ENCODE data around the gene ARHGEF40. TPM values are rescaled to one million over a fixed set of nuclear protein-coding genes. Genes with fewer than 3 reads are reported as not detected.
A peak's percentile ranks its signal among the peaks of the same experiment; 100 is the strongest.

The ARHGEF40 gene
- polyA plus RNA-seq, 4 donors = 2.2 to 26.1 (median 7.2) TPM

DNA sequence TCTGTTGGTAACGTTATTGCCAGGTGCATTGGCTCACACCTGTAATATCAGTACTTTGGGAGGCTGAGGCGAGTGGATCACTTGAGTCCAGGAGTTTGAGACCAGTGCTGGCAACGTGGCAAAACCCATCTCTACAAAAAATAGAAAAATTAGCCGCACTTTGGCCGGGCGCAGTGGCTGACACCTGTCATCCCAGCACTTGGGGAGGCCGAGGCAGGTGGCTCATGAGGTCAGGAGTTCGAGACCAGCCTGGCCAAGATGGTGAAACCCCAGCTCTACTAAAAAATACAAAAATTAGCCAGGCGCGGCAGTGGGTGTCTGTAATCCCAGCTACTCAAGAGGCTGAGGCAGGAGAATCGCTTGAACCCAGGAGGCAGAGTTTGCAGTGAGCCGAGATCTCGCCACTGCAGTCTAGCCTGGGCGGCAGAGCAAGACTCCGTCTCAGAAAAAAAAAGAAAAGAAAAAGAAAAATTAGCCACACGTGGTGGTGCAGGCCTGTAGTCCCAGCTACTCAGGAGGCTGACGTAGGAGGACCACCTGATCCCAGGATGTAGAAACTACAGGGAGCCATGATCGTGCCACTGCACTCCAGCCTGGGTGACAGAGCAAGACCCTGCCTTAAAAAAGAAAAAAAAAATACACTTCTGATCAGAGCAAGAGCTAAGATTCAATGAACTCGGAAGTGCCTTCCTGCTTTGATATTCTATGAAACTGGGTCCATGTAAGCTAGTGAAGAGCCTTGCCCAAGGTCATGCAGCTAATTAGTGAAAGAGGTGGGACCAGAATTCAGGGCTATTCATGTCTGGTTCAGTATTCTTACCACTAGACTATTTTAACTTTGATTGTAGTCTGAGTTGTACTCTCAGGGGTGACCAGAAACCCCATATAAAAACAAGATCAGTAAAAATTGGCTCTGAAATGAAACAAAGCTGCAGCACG lies 16.7 kb upstream of the ARHGEF40 start:
- FAIRE-seq (no peak), DNase-seq (no peak)
- H3K27me3 ChIP-seq (ENCODE audit: control insufficient read depth in 3 of 3, insufficient read depth in 3 of 3, low read length in 3 of 3) = no peaks in the 10 kb centered on the region
- no peaks in the 10 kb centered on the region for H3K9me3 ChIP-seq (ENCODE audit: control insufficient read depth in 2 of 2, insufficient read depth in 1 of 2, low read depth in 1 of 2, low read length in 1 of 2)
- WGBS, 3 donors = 74 to 86% (median 77%) methylated on average over 20 of the region's 20 CpGs
- H3K27ac ChIP-seq (ENCODE audit: low read depth in 1 of 3, low read length in 2 of 3) = peak overlapping the region in 1 of 3 donors; percentile 34
- H3K4me3 ChIP-seq (ENCODE audit: low read depth in 1 of 3, low read length in 3 of 3) = no peak overlapping the region
- peaks cover 0 to 15% (median 0%) of the 10 kb centered on the region in 3 donors for H3K4me1 ChIP-seq (ENCODE audit: control insufficient read depth in 3 of 3, insufficient read depth in 2 of 3, low read depth in 1 of 3, low read length in 2 of 3)
- H3K36me3 ChIP-seq (ENCODE audit: control insufficient read depth in 3 of 3, insufficient read depth in 2 of 3, low read depth in 1 of 3, low read length in 3 of 3) = no peaks in the 10 kb centered on the region

DNA sequence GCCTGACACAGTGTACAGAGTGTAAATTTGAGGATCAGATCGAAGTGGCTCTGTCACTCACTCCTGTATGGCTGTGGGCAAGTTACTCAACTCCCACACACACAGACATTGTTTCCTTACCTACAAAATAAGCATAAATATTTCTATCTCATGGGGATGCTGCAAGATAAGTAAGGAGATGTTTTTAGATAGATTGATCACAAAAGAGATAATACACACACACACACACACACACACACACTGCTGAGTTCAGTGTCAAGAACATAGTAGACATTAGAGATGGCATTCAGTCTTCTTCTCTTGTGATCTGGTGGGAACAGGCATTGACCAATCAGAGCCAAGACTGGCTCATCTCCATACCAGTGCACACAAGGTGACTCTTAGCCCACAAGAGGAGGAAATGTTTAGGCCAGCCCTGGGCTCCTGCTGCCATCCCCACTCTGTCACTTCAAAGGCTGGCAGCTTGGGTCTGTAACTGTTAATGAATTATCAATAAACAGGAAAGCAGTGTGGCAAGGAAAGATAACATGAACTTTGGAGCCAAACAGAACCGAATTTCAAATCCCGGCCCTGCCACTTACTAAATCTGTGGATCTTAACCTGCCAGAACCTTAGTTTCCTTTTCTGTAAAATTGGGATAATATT lies 15.9 kb upstream of the ARHGEF40 start:
- H3K27me3 ChIP-seq (ENCODE audit: control insufficient read depth in 3 of 3, insufficient read depth in 3 of 3, low read length in 3 of 3) = no peaks in the 10 kb centered on the region
- H3K27ac ChIP-seq (ENCODE audit: low read depth in 1 of 3, low read length in 2 of 3) = peak overlapping the region in 1 of 3 donors; percentile 34
- H3K36me3 ChIP-seq (ENCODE audit: control insufficient read depth in 3 of 3, insufficient read depth in 2 of 3, low read depth in 1 of 3, low read length in 3 of 3) = no peaks in the 10 kb centered on the region
- WGBS, 3 donors = 19 to 60% (median 32%) methylated on average over 3 of the region's 3 CpGs
- peaks cover 0 to 15% (median 0%) of the 10 kb centered on the region in 3 donors for H3K4me1 ChIP-seq (ENCODE audit: control insufficient read depth in 3 of 3, insufficient read depth in 2 of 3, low read depth in 1 of 3, low read length in 2 of 3)
- DNase-seq (peak; percentile 54 to 68), FAIRE-seq (no peak)
- no peak overlapping the region for H3K4me3 ChIP-seq (ENCODE audit: low read depth in 1 of 3, low read length in 3 of 3)
- no peaks in the 10 kb centered on the region for H3K9me3 ChIP-seq (ENCODE audit: control insufficient read depth in 2 of 2, insufficient read depth in 1 of 2, low read depth in 1 of 2, low read length in 1 of 2)

DNA sequence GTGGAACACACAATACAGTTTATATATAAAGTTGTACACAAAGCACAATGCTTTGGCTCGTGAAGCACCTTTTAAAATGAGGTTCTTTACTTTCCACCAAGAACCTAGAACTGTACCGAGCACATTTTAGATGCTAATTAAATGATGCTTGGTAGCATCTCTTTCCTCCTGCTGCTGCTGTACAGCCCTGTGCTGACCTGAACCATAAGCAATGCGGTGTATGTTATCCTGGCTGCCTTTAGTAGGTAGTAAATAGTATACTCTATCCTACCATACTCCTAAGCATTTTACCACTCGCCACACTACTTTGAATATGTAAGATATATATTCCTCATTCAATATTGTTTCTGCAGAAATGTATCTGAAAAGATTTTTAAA lies 15.3 kb upstream of the ARHGEF40 start:
- no peaks in the 10 kb centered on the region for H3K36me3 ChIP-seq (ENCODE audit: control insufficient read depth in 3 of 3, insufficient read depth in 2 of 3, low read depth in 1 of 3, low read length in 3 of 3)
- DNase-seq (no peak), FAIRE-seq (no peak)
- no peaks in the 10 kb centered on the region for H3K9me3 ChIP-seq (ENCODE audit: control insufficient read depth in 2 of 2, insufficient read depth in 1 of 2, low read depth in 1 of 2, low read length in 1 of 2)
- H3K27ac ChIP-seq (ENCODE audit: low read depth in 1 of 3, low read length in 2 of 3) = peak overlapping the region in 1 of 3 donors; percentile 26
- 28 to 54% (median 41%) methylated on average over 4 of the region's 4 CpGs for WGBS, 3 donors
- no peak overlapping the region for H3K4me3 ChIP-seq (ENCODE audit: low read depth in 1 of 3, low read length in 3 of 3)
- no peaks in the 10 kb centered on the region for H3K27me3 ChIP-seq (ENCODE audit: control insufficient read depth in 3 of 3, insufficient read depth in 3 of 3, low read length in 3 of 3)
- peaks cover 0 to 15% (median 0%) of the 10 kb centered on the region in 3 donors for H3K4me1 ChIP-seq (ENCODE audit: control insufficient read depth in 3 of 3, insufficient read depth in 2 of 3, low read depth in 1 of 3, low read length in 2 of 3)

DNA sequence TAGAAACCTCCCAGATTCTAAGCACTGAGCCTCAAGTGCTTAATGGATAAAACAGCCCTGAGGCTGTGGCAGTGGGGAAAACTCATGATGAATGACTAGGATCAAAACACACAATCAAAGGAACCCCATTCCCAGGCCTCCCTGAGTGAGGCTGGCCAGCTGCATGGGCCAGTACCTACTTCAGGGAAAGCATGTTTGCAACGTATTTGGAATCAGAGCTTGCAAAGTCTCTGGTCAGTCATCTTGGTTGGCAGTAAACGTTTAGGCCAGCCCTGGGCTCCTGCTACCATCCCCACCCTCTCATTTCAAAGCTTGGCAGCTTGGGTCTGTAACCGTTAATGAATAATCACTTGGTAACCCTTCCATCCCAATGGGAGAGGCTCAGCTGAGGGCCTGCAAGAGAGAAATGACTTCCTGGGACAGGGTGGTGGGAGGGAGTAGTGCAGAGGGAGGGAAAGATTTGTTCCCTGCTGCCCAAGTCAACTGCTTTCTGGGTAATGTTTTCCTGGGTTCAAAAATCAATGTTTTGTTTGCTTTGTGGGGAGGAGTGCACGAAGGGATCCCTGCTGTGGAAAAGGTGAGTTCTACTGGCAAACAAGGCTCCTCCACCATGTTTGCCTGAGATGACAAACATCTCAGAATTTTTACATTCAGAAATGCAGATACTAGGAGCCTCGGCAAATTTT lies 14.5 kb upstream of the ARHGEF40 start:
- Histone ChIP-seq H3K27ac (ENCODE audit: low read depth in 1 of 3, low read length in 2 of 3) (peak overlapping the region in 2 of 3 donors; percentile 35), H3K4me1 (ENCODE audit: control insufficient read depth in 3 of 3, insufficient read depth in 2 of 3, low read depth in 1 of 3, low read length in 2 of 3) (peaks cover 0 to 15% (median 0%) of the 10 kb centered on the region in 3 donors), H3K36me3 (ENCODE audit: control insufficient read depth in 3 of 3, insufficient read depth in 2 of 3, low read depth in 1 of 3, low read length in 3 of 3) (no peaks in the 10 kb centered on the region), H3K4me3 (ENCODE audit: low read depth in 1 of 3, low read length in 3 of 3) (no peak overlapping the region), H3K9me3 (ENCODE audit: control insufficient read depth in 2 of 2, insufficient read depth in 1 of 2, low read depth in 1 of 2, low read length in 1 of 2) (no peaks in the 10 kb centered on the region), H3K27me3 (ENCODE audit: control insufficient read depth in 3 of 3, insufficient read depth in 3 of 3, low read length in 3 of 3) (no peaks in the 10 kb centered on the region)
- no peak for FAIRE-seq
- peak; percentile 43 to 73 for DNase-seq
- 9 to 51% (median 29%) methylated on average over 5 of the region's 5 CpGs for WGBS, 3 donors

DNA sequence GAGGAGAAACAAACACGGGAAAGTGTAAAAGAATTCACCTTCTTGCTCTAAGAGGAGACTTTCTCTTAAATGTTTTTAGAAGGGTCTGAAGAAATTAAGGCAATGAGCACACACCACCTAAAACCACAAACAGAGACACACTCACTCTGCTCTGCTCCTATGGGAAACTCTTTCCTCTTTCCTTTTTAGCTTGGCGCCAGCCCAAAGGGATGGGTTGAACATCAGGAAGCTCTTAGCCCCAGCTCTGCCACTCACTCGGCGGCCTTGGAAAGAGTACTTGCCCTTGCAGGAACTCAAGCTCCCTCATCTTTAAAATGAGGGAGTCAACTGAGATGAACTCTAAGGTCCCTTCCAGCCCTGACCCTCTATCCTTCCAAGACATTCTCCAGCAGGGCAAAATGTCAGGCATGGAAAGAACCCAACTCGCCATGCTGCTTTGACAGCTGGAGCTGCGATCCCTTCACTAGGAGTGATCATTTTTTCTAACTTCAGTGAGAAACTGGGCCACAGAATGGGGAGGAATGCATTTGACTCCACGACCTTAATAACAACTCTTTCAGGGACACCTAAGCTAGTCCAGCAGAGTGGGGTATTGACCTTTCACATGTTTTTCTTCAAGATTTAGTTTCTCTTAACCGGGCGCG lies 13.5 kb upstream of the ARHGEF40 start:
- FAIRE-seq (no peak), DNase-seq (peak in 1 of 2 donors; percentile 80)
- Histone ChIP-seq H3K4me3 (ENCODE audit: low read depth in 1 of 3, low read length in 3 of 3) (no peak overlapping the region), H3K9me3 (ENCODE audit: control insufficient read depth in 2 of 2, insufficient read depth in 1 of 2, low read depth in 1 of 2, low read length in 1 of 2) (no peaks in the 10 kb centered on the region), H3K4me1 (ENCODE audit: control insufficient read depth in 3 of 3, insufficient read depth in 2 of 3, low read depth in 1 of 3, low read length in 2 of 3) (peaks cover 0 to 15% (median 0%) of the 10 kb centered on the region in 3 donors), H3K27ac (ENCODE audit: low read depth in 1 of 3, low read length in 2 of 3) (peak overlapping the region in 1 of 3 donors; percentile 60), H3K27me3 (ENCODE audit: control insufficient read depth in 3 of 3, insufficient read depth in 3 of 3, low read length in 3 of 3) (no peaks in the 10 kb centered on the region), H3K36me3 (ENCODE audit: control insufficient read depth in 3 of 3, insufficient read depth in 2 of 3, low read depth in 1 of 3, low read length in 3 of 3) (no peaks in the 10 kb centered on the region)
- WGBS, 3 donors = 57 to 70% (median 70%) methylated on average over 10 of the region's 10 CpGs

DNA sequence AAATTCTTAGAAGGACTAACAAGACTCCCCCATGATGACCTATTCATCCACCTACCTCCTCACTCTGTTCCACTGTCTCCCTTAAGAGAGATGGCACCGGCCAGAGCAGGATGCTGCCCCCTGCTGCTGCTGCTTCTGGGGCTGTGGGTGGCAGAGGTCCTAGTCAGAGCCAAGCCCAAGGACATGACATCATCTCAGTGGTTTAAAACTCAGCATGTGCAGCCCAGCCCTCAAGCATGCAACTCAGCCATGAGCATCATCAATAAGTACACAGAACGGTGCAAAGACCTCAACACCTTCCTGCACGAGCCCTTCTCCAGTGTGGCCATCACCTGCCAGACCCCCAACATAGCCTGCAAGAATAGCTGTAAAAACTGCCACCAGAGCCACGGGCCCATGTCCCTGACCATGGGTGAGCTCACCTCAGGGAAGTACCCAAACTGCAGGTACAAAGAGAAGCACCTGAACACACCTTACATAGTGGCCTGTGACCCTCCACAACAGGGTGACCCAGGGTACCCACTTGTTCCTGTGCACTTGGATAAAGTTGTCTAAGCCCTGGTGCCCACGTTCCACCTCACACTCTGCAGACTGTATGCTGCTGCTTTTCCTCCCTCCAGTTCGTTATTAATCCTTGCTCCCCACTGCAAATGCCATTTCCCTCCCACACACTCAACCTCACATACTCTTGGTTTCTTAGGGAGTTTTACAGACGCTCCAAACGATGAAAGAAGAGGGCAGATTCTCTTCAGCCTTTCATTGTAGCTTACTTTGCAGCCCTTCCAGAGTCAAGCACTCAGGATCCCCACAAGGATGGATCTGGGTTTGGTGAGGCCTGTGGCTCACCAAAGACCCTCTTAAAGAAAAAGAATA lies 12.1 kb upstream of the ARHGEF40 start, which contains the start of gene RNASE8:
RNASE8 (plus strand) TSS at position 20 of the 873 bp plus-strand sequence; CDS start at position 91, 71 bp downstream.
- WGBS, 3 donors = 72 to 87% (median 75%) methylated on average over 8 of the region's 8 CpGs
- no peak for DNase-seq
- Histone ChIP-seq H3K9me3 (ENCODE audit: control insufficient read depth in 2 of 2, insufficient read depth in 1 of 2, low read depth in 1 of 2, low read length in 1 of 2) (no peaks in the 10 kb centered on the region), H3K36me3 (ENCODE audit: control insufficient read depth in 3 of 3, insufficient read depth in 2 of 3, low read depth in 1 of 3, low read length in 3 of 3) (no peaks in the 10 kb centered on the region), H3K27me3 (ENCODE audit: control insufficient read depth in 3 of 3, insufficient read depth in 3 of 3, low read length in 3 of 3) (no peaks in the 10 kb centered on the region), H3K4me1 (ENCODE audit: control insufficient read depth in 3 of 3, insufficient read depth in 2 of 3, low read depth in 1 of 3, low read length in 2 of 3) (peaks cover 0 to 18% (median 0%) of the 10 kb centered on the region in 3 donors), H3K4me3 (ENCODE audit: low read depth in 1 of 3, low read length in 3 of 3) (no peak within 1 kb of the TSS), H3K27ac (ENCODE audit: low read depth in 1 of 3, low read length in 2 of 3) (peak within 1 kb of the TSS in 1 of 3 donors; percentile 60)
- FAIRE-seq = no peak

DNA sequence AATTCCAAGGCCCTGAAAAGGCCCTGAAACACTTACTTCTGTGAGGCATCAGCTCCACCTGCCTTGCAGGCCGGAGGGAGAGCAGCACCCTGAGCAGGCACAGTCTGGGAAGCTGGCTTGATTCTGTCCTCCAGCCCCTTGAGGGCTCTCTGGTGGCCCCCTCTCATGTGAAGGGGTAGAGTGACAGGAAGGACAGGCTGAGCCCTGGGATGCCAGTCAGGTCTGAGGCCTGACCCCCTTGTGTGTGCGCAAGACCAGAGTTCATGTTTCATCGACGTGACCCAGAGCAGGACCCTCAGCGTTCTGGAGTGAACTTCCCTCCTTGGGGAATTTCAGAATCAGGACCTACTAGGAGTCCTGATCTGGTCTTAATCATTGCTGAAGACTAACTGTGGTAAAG lies 11.2 kb upstream of the ARHGEF40 start:
- peaks cover 0 to 13% (median 0%) of the 10 kb centered on the region in 3 donors for H3K4me1 ChIP-seq (ENCODE audit: control insufficient read depth in 3 of 3, insufficient read depth in 2 of 3, low read depth in 1 of 3, low read length in 2 of 3)
- DNase-seq (no peak), FAIRE-seq (no peak)
- no peak overlapping the region for H3K4me3 ChIP-seq (ENCODE audit: low read depth in 1 of 3, low read length in 3 of 3)
- no peak overlapping the region for H3K27ac ChIP-seq (ENCODE audit: low read depth in 1 of 3, low read length in 2 of 3)
- H3K27me3 ChIP-seq (ENCODE audit: control insufficient read depth in 3 of 3, insufficient read depth in 3 of 3, low read length in 3 of 3) = no peaks in the 10 kb centered on the region
- H3K9me3 ChIP-seq (ENCODE audit: control insufficient read depth in 2 of 2, insufficient read depth in 1 of 2, low read depth in 1 of 2, low read length in 1 of 2) = no peaks in the 10 kb centered on the region
- WGBS, 3 donors = 91 to 96% (median 92%) methylated on average over 5 of the region's 5 CpGs
- no peaks in the 10 kb centered on the region for H3K36me3 ChIP-seq (ENCODE audit: control insufficient read depth in 3 of 3, insufficient read depth in 2 of 3, low read depth in 1 of 3, low read length in 3 of 3)
